ENCODE data around the gene SIRT6. TPM values are rescaled to one million over a fixed set of nuclear protein-coding genes. Genes with fewer than 3 reads are reported as not detected.
"Not testable (repeated sequence)": the region's sequence is repeated elsewhere in the genome, so short reads cannot be mapped to it uniquely, and the experiment has no call there.

Gene SIRT6
- total RNA-seq, 1 donor from 2014 or later = 11.8 TPM

- no peaks in the 10 kb centered on the region for H3K36me3 ChIP-seq (ENCODE audit: control insufficient read depth, insufficient read depth, low read length)
- DNase-seq (ENCODE audit: low read depth) (no peak), FAIRE-seq (no peak)
- H3K27me3 ChIP-seq (ENCODE audit: control insufficient read depth, insufficient read depth, low read length) = peaks cover 12% of the 10 kb centered on the region
- TF ChIP-seq, protein P1, sequence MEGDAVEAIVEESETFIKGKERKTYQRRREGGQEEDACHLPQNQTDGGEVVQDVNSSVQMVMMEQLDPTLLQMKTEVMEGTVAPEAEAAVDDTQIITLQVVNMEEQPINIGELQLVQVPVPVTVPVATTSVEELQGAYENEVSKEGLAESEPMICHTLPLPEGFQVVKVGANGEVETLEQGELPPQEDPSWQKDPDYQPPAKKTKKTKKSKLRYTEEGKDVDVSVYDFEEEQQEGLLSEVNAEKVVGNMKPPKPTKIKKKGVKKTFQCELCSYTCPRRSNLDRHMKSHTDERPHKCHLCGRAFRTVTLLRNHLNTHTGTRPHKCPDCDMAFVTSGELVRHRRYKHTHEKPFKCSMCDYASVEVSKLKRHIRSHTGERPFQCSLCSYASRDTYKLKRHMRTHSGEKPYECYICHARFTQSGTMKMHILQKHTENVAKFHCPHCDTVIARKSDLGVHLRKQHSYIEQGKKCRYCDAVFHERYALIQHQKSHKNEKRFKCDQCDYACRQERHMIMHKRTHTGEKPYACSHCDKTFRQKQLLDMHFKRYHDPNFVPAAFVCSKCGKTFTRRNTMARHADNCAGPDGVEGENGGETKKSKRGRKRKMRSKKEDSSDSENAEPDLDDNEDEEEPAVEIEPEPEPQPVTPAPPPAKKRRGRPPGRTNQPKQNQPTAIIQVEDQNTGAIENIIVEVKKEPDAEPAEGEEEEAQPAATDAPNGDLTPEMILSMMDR (IDR thresholded peaks at IDR 0.05; ENCODE audit: insufficient read depth, low read length, severe bottlenecking) = no peak
- no peak overlapping the region for H3K4me3 ChIP-seq (ENCODE audit: low read depth, low read length)
Observed at GRCh38 chr19:4197228-4197624, 14.9 kb upstream of the SIRT6 start.

- H3K36me3 ChIP-seq (ENCODE audit: control insufficient read depth, insufficient read depth, low read length) = no peaks in the 10 kb centered on the region
- FAIRE-seq (no peak), DNase-seq (ENCODE audit: low read depth) (no peak)
- TF ChIP-seq, protein P1 (IDR thresholded peaks at IDR 0.05; ENCODE audit: insufficient read depth, low read length, severe bottlenecking) = no peak
- H3K27me3 ChIP-seq (ENCODE audit: control insufficient read depth, insufficient read depth, low read length) = peaks cover 12% of the 10 kb centered on the region
- H3K4me3 ChIP-seq (ENCODE audit: low read depth, low read length) = no peak overlapping the region
Observed at GRCh38 chr19:4196587-4197148, 14.3 kb upstream of the SIRT6 start.

GRCh38 chr19:4196009-4196408, 13.6 kb upstream of the SIRT6 start:
- FAIRE-seq (no peak), DNase-seq (ENCODE audit: low read depth) (no peak)
- TF ChIP-seq, protein P1 (IDR thresholded peaks at IDR 0.05; ENCODE audit: insufficient read depth, low read length, severe bottlenecking) = no peak
- Histone ChIP-seq H3K4me3 (ENCODE audit: low read depth, low read length) (no peak overlapping the region), H3K36me3 (ENCODE audit: control insufficient read depth, insufficient read depth, low read length) (no peaks in the 10 kb centered on the region), H3K27me3 (ENCODE audit: control insufficient read depth, insufficient read depth, low read length) (peaks cover 12% of the 10 kb centered on the region)

DNA sequence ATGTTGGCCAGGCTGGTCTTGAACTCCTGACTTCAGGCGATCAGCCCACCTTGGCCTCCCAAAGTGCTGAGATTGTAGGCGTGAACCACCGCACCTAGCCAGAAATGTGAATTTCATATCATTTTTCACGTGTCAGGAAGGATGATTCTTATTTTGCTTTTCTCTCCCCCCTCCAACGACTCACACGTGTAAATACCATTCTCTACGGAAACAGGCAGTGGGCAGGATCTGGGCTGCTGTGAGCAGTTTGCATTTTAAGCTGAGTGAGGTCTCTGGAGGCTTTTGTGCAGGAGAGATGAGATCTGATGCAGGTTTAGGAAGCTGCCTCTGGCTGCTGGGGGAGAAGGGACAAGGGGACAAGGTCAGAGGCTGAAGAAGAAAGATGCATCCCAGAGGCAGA, 12.0 kb upstream of the SIRT6 start:
- Histone ChIP-seq H3K4me3 (ENCODE audit: low read depth, low read length) (no peak overlapping the region), H3K36me3 (ENCODE audit: control insufficient read depth, insufficient read depth, low read length) (no peaks in the 10 kb centered on the region), H3K27me3 (ENCODE audit: control insufficient read depth, insufficient read depth, low read length) (peaks cover 12% of the 10 kb centered on the region)
- FAIRE-seq (no peak), DNase-seq (ENCODE audit: low read depth) (no peak)
- TF ChIP-seq, protein P1 (IDR thresholded peaks at IDR 0.05; ENCODE audit: insufficient read depth, low read length, severe bottlenecking) = no peak

GRCh38 chr19:4192537-4192936, 10.2 kb upstream of the SIRT6 start:
- DNase-seq (ENCODE audit: low read depth); FAIRE-seq; H3K27me3 ChIP-seq (ENCODE audit: control insufficient read depth, insufficient read depth, low read length); H3K36me3 ChIP-seq (ENCODE audit: control insufficient read depth, insufficient read depth, low read length); H3K4me3 ChIP-seq (ENCODE audit: low read depth, low read length): not testable (repeated sequence)

DNA sequence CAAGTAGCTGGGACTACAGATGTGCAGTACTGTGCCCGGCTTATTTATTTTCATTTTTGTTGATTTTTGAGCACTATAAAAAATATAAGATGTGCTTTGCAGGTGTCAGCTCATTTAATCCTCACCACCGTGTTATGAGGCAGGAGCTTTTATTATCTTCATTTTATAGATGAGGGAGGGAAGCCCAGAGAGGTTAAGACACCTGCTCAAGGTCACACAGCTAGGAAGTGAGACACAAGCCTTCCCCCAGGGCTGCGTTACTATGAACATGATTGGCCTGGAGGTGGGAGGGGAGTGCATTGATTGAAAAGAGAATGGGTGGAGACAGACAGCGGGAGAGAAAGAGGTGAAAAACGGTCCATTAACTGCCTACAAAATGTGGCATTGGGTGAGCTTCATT, 7.3 kb upstream of the SIRT6 start:
- H3K36me3 ChIP-seq (ENCODE audit: control insufficient read depth, insufficient read depth, low read length) = no peaks in the 10 kb centered on the region
- H3K4me3 ChIP-seq (ENCODE audit: low read depth, low read length) = no peak overlapping the region
- TF ChIP-seq, protein P1 (IDR thresholded peaks at IDR 0.05; ENCODE audit: insufficient read depth, low read length, severe bottlenecking) = no peak
- FAIRE-seq = no peak
- DNase-seq (ENCODE audit: low read depth) = no peak
- no peaks in the 10 kb centered on the region for H3K27me3 ChIP-seq (ENCODE audit: control insufficient read depth, insufficient read depth, low read length)

All from bronchial epithelial cell (primary cell).